HepG2 (cell line): ENCODE results near the gene IKZF4. TPM values are rescaled to one million over a fixed set of nuclear protein-coding genes. Genes with fewer than 3 reads are reported as not detected.

Experiments
- ARID2 ChIP-seq: sonication (generic); formaldehyde crosslinking; IDR thresholded peaks from 2 replicates; pipeline ENCODE4 v1.8.1; 2022; ENCODE audit warnings: mild to moderate bottlenecking, missing genetic modification reagents, borderline replicate concordance
- ARNT ChIP-seq: fragments of 450-650 bp; IDR thresholded peaks from 2 replicates; pipeline ENCODE4 v1.6.1; 2017
- CBX2 ChIP-seq, 2 experiments: fragments of 200-600 bp in 1 of 2; sonication (generic); formaldehyde crosslinking in 1 of 2; IDR thresholded peaks; 2 replicates each; pipeline versions ENCODE4 v1.7.0 to v1.8.1; 2018 to 2022; ENCODE audit warnings: low read depth in 2 of 2, low read length in 1 of 2, mild to moderate bottlenecking in 1 of 2, missing genetic modification reagents in 1 of 2
- CENPX ChIP-seq: sonication (generic); formaldehyde crosslinking; IDR thresholded peaks from 2 replicates; pipeline ENCODE4 v1.9.0; 2021; ENCODE audit warnings: mild to moderate bottlenecking, missing genetic modification reagents, moderate library complexity
- DPF2 ChIP-seq: sonication (generic); formaldehyde crosslinking; IDR thresholded peaks from 2 replicates; pipeline ENCODE4 v1.4.0; 2020; ENCODE audit warnings: mild to moderate bottlenecking, low read depth, missing genetic modification reagents, borderline replicate concordance
- FOXA3 ChIP-seq: IDR thresholded peaks from 2 replicates; pipeline ENCODE4 v1.6.1; 2016; ENCODE audit warnings: missing genetic modification reagents, missing compliant biosample characterization
- HCFC1 ChIP-seq: fragments of 150-350 bp; IDR thresholded peaks from 2 replicates; pipeline ENCODE4 v1.6.1; 2014; ENCODE audit warnings: low read depth, low read length
- HNF1B ChIP-seq: sonication (generic); formaldehyde crosslinking; IDR thresholded peaks from 2 replicates; pipeline ENCODE4 v1.5.1; 2020; ENCODE audit warnings: mild to moderate bottlenecking, moderate library complexity, missing genetic modification reagents
- HNRNPK ChIP-seq: fragments of 200-400 bp; formaldehyde crosslinking; IDR thresholded peaks from 2 replicates; pipeline ENCODE4 v1.6.1; 2018; ENCODE audit warnings: low read length, low read depth, moderate library complexity, mild to moderate bottlenecking; ENCODE audit not compliant: poor library complexity, severe bottlenecking
- IKZF1 ChIP-seq: fragments of 450-650 bp; IDR thresholded peaks from 2 replicates; pipeline ENCODE4 v1.7.1; 2016
- NFKB2 ChIP-seq: sonication (generic); formaldehyde crosslinking; IDR thresholded peaks from 2 replicates; pipeline ENCODE4 v1.4.0; 2020; ENCODE audit warnings: missing genetic modification reagents, borderline replicate concordance
- NFRKB ChIP-seq: fragments of 450-650 bp; IDR thresholded peaks from 2 replicates; pipeline ENCODE4 v1.6.1; 2017
- NRL ChIP-seq: sonication (generic); formaldehyde crosslinking; IDR thresholded peaks from 2 replicates; pipeline ENCODE4 v1.5.0; 2020; ENCODE audit warnings: missing genetic modification reagents, mild to moderate bottlenecking, moderate library complexity, borderline replicate concordance
- SOX6 ChIP-seq, 2 experiments: fragments of 450-650 bp in 1 of 2; sonication (generic) in 1 of 2; formaldehyde crosslinking in 1 of 2; IDR thresholded peaks; 2 replicates each; pipeline versions ENCODE4 v1.4.0 to v1.6.1; 2017 to 2020; ENCODE audit warnings: antibody characterized with exemption in 1 of 2, mild to moderate bottlenecking in 1 of 2, missing genetic modification reagents in 1 of 2
- THAP11 ChIP-seq: IDR thresholded peaks from 2 replicates; pipeline ENCODE4 v1.6.1; 2016; ENCODE audit warnings: missing biosample characterization, missing genetic modification reagents
- YY1 ChIP-seq: IDR thresholded peaks from 2 replicates; pipeline ENCODE4 v1.6.1; 2011; ENCODE audit warnings: low read length, low read depth, moderate library complexity, mild to moderate bottlenecking; ENCODE audit not compliant: insufficient read depth, insufficient replicate concordance
- ZBTB7B ChIP-seq: sonication (generic); formaldehyde crosslinking; IDR thresholded peaks from 2 replicates; pipeline ENCODE4 v1.4.0; 2020; ENCODE audit warnings: missing genetic modification reagents
- ZFP36 ChIP-seq: fragments of 150-350 bp; IDR thresholded peaks from 2 replicates; pipeline ENCODE4 v1.6.1; 2018; ENCODE audit warnings: borderline replicate concordance, low read length, low read depth; ENCODE audit not compliant: partially characterized antibody
- ZNF138 ChIP-seq: sonication (generic); formaldehyde crosslinking; IDR thresholded peaks from 2 replicates; pipeline ENCODE4 v1.5.0; 2020; ENCODE audit warnings: mild to moderate bottlenecking, low read depth, missing genetic modification reagents
- ZNF317 ChIP-seq: sonication (generic); formaldehyde crosslinking; IDR thresholded peaks from 2 replicates; pipeline ENCODE4 v1.5.0; 2020; ENCODE audit warnings: mild to moderate bottlenecking, missing genetic modification reagents
- ZNF512 ChIP-seq: sonication (generic); formaldehyde crosslinking; IDR thresholded peaks from 2 replicates; pipeline ENCODE4 v1.4.0; 2020; ENCODE audit warnings: mild to moderate bottlenecking, missing genetic modification reagents
- ZNF557 ChIP-seq: sonication (generic); formaldehyde crosslinking; IDR thresholded peaks from 2 replicates; pipeline ENCODE4 v1.4.0; 2020; ENCODE audit warnings: missing genetic modification reagents
- polyA plus RNA-seq, 8 experiments: library from polyadenylated mRNA; depleted of rRNA in 3 of 8; stranded (reverse) in 7 of 8; unstranded in 1 of 8; fragments of >200 nt; fragmentation: Illumina TruSeq in 4 of 8; extraction: Trizol in 4 of 8; gene quantifications; 2 replicates each; pipeline versions ENCODE4 v1.2.1 to v1.2.3, GENCODE V29; 2011 to 2016; ENCODE audit warnings: low read depth in 4 of 8, missing spikeins in 1 of 8, mixed read lengths in 1 of 8; ENCODE audit not compliant: insufficient read depth in 1 of 8
- total RNA-seq, 5 experiments: library from RNA; depleted of rRNA; stranded (reverse); fragments of >200 nt; fragmentation: Illumina TruSeq; extraction: Trizol; gene quantifications; 2 replicates each; pipeline ENCODE4 v1.2.3, GENCODE V29; 2016; ENCODE audit warnings: low read depth in 1 of 5
- TF ChIP-seq, protein P1 (sequence below): IDR thresholded peaks from 2 replicates; pipeline ENCODE4 v1.6.1; 2016; ENCODE audit warnings: low read depth

The IKZF4 gene
- total and polyA plus RNA-seq, 2 of the 13 experiments (the other 11 are each of a cell fraction or from before 2014, with no cell fraction given): 0.58 to 2.2 TPM

DNA sequence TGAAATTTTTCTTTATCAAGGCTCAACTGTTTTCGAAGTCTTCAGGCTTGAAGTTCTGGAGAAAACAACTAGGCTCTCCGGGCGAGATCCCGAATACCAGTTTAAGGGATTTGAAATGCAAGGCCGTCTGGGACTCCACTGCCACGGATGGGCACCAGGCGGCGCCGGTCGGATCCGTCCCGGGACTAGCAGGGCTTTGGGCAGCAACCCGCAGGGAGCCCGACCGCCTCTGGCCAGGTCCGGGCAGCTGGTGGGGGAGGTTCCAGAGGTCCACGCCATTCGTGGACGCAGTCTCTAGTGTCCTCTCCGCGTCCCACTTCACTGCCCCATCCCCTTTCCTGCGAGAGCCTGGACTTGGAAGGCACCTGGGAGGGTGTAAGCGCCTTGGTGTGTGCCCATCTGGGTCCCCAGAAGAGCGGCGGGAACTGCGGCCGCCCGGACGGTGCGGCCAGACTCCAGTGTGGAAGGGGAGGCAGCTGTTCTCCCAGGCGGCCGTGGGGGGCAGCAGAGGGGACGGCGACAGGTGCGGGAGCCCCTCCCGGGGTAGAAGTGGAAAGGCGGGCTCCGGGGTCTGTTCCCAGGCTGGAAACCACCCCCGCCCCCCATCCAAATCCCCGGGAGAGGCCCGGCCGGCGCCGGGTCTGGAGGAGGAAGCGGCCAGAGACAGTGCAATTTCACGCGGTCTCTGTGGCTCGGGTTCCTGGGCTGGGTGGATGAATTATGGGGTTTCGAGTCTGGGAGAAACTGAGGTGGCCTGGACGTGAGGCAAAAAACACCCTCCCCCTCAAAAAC, 58.3 kb downstream of the IKZF4 start (continued):
- TF ChIP-seq, protein P1, sequence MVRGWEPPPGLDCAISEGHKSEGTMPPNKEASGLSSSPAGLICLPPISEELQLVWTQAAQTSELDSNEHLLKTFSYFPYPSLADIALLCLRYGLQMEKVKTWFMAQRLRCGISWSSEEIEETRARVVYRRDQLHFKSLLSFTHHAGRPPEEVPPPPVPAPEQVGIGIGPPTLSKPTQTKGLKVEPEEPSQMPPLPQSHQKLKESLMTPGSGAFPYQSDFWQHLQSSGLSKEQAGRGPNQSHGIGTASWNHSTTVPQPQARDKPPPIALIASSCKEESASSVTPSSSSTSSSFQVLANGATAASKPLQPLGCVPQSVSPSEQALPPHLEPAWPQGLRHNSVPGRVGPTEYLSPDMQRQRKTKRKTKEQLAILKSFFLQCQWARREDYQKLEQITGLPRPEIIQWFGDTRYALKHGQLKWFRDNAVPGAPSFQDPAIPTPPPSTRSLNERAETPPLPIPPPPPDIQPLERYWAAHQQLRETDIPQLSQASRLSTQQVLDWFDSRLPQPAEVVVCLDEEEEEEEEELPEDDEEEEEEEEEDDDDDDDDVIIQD (CRISPR knock-in tag): no peak
- TF ChIP-seq ZNF557 (CRISPR knock-in tag) (peak; percentile 62; the same call in 1 of the 2 replicates), FOXA3 (CRISPR knock-in tag) (peak; percentile 24), ARID2 (CRISPR knock-in tag) (no peak), ZNF512 (CRISPR knock-in tag) (no peak), CBX2 (IDR thresholded peaks at IDR 0.05; ENCODE audit: low read depth, low read length) (no peak), CBX2 (CRISPR knock-in tag; IDR thresholded peaks at IDR 0.05; ENCODE audit: low read depth) (no peak), HNF1B (CRISPR knock-in tag) (peak; percentile 25; the same call in 1 of the 2 replicates), THAP11 (peak; percentile 70), CENPX (no peak), DPF2 (CRISPR knock-in tag) (no peak), NFKB2 (peak; percentile 82; the same call in 1 of the 2 replicates), NRL (CRISPR knock-in tag) (0 out of 2 replicates have a peak, but pooled peaks have one; percentile 39), HNRNPK (peak; percentile 49), ZNF317 (CRISPR knock-in tag) (no peak; the same call in 1 of the 2 replicates), ZFP36 (no peak), HCFC1 (no peak), NFRKB (no peak), ZNF138 (CRISPR knock-in tag) (no peak), IKZF1 (no peak), SOX6 (IDR thresholded peaks at IDR 0.05) (no peak), SOX6 (CRISPR knock-in tag; IDR thresholded peaks at IDR 0.05) (peak; percentile 62), ARNT (no peak), ZBTB7B (CRISPR knock-in tag) (peak; percentile 76), YY1 (peak; percentile 52)
